ENCODE measurements around the gene GPR132.

The GPR132 gene

DNA sequence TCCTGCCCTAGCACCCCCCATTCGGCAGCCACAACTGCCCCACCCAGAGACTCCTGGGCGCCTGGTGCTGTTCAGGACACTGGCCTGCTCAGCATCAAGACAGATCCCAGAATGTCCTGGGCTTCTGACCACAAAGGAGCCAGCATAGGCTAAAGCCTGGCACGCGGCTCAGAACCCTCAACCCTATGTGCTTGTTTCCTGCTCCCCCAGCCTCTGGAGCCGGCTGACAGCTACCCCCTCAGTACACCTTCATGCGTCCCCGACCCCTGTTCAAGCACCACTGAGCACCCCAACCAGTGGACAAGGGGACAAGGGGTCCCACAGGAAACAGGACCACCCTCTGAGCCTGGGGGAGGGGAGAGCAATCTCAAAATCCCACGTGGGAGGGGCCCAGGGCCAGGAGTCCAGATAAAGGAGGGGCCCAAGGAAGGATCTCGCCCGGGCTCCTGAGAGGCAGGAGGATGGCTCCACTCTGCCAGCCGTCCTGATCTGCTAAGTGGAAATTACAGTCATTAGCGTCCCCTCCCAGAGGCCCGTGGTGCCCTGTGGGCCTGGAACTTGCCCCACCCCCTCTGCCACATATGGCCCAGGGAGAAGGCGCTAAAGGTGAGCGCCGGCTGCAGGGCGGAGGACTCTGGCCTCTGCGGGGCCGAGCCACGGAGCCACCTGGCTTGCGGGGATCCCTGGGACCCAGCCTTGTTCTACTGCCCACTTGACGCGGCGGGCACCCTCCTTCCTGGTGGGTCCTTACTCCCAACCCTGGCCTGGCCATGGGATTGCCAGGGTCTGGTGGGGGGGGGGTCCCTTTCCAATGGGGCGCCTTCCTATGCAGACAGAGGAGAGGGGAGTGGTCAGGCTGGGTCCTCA lies 27.2 kb upstream of the GPR132 start:
- TF ChIP-seq, protein P1, sequence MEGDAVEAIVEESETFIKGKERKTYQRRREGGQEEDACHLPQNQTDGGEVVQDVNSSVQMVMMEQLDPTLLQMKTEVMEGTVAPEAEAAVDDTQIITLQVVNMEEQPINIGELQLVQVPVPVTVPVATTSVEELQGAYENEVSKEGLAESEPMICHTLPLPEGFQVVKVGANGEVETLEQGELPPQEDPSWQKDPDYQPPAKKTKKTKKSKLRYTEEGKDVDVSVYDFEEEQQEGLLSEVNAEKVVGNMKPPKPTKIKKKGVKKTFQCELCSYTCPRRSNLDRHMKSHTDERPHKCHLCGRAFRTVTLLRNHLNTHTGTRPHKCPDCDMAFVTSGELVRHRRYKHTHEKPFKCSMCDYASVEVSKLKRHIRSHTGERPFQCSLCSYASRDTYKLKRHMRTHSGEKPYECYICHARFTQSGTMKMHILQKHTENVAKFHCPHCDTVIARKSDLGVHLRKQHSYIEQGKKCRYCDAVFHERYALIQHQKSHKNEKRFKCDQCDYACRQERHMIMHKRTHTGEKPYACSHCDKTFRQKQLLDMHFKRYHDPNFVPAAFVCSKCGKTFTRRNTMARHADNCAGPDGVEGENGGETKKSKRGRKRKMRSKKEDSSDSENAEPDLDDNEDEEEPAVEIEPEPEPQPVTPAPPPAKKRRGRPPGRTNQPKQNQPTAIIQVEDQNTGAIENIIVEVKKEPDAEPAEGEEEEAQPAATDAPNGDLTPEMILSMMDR (IDR thresholded peaks at IDR 0.05; ENCODE audit: control extremely low read depth, extremely low read depth, low read depth, missing control alignments), result no peak
- ChIA-PET POLR2A (no interaction called here), CTCF (interaction anchor here (0.7 to 8.8 kb wide), 5 partner anchors 10 to 31 kb away, joined by 3 to 140 read pairs (median 24); partner anchors contain the start of gene GPR132)
- peak; percentile 18 for DNase-seq (ENCODE audit: extremely low spot score)

DNA sequence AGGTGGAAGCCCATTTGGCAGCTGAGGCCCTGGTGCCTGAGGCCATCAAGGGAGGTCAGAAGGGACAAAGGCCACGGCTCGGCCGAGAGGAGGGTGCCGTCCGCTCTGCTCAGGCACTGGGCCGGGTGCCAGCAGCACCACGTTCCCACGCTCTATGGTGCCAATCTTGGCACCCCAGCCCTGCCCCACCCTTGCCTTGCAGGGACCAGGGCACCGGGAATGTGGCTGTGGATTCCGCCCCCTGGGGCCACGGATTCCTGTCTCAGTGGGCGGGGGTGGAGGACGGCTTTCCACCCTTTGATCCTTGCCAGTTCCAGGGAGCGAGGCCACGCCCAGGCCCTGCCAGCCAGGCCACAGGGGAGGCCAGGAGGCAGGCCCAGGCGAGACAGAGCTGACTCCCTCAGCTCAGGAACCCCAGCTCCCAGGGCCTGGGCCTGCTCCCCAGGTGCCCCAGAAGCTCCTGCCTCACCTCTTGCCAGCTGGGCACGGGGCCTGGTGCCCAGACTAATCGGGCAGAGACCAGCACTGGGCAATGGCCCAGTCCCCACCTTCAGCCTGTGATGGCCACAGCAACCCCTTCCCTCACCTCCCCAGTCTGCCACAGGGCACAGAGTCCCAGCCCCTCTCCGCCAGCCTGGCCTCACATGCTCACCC lies 26.4 kb upstream of the GPR132 start:
- peak; percentile 16 for DNase-seq (ENCODE audit: extremely low spot score)
- POLR2A ChIA-PET, result no interaction called here
- TF ChIP-seq, protein P1 (IDR thresholded peaks at IDR 0.05; ENCODE audit: control extremely low read depth, extremely low read depth, low read depth, missing control alignments), result no peak
- CTCF ChIA-PET, result interaction anchor here (1.1 to 8.8 kb wide), 10 partner anchors 11 to 389 kb away, joined by 3 to 140 read pairs (median 8); partner anchors contain the start of genes BRF1 and GPR132

DNA sequence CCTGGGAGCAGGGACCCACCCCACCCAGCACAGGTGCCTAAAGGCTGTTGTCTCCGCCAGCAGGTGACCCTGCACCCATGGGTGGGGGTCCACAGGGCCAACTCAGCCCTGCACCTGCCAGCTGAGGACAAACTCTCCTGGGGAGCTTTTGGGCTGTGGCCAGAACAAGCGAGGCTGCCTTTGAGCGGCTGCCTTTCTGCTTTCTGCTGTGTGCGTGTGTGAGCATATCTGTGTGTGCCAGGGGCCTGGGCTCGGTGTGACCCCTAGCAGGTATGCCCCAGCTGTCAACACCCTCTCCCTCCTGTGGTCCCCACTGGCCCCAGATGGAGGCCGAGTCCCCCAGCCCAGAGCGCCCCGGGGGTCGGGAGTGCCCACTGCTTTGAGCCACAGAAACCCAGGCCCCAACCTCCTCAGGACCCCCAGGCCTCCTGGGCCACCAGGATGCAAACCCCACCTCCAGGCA lies 25.9 kb upstream of the GPR132 start:
- ChIA-PET POLR2A (no interaction called here), CTCF (interaction anchor here (1.0 to 8.8 kb wide), 20 partner anchors 8 to 390 kb away, joined by 3 to 140 read pairs (median 5); partner anchors contain the start of genes BRF1 and GPR132)
- TF ChIP-seq, protein P1 (IDR thresholded peaks at IDR 0.05; ENCODE audit: control extremely low read depth, extremely low read depth, low read depth, missing control alignments), result no peak
- DNase-seq (ENCODE audit: extremely low spot score), result no peak

DNA sequence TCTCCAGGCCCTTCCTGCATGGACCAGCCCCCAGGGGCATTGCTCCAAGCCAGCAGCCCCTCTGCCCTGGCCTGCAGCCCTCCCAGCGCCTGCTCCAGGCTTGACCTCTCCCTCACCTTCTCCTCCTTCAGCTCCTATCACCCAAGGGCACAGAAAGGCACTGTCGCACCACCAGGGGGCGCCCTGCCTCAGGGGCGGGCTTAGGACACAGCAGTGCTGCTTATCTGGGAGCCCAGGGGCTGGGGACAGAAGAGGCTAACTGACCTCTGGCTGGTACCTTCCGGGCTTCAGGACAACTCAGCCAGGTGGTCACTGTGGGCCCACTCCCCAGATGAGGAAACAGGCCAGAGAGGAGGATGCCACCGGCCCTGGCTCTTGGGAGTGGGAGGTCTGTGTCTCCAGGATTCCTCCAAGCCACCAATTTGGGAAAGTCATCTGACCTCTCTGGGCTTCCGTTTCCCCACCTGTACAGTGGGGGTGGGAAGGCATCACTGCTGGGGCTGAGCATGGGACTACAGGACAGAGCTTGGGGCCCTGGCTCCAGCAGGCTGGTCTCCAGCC lies 25.3 kb upstream of the GPR132 start:
- TF ChIP-seq, protein P1 (IDR thresholded peaks at IDR 0.05; ENCODE audit: control extremely low read depth, extremely low read depth, low read depth, missing control alignments), result peak; percentile 99
- POLR2A ChIA-PET, result no interaction called here
- DNase-seq (ENCODE audit: extremely low spot score), result peak; percentile 86
- CTCF ChIA-PET, result interaction anchor here (0.5 to 8.8 kb wide), 44 partner anchors 8 to 399 kb away, joined by 3 to 140 read pairs (median 4); partner anchors contain the start of genes BRF1, CDCA4 and GPR132

DNA sequence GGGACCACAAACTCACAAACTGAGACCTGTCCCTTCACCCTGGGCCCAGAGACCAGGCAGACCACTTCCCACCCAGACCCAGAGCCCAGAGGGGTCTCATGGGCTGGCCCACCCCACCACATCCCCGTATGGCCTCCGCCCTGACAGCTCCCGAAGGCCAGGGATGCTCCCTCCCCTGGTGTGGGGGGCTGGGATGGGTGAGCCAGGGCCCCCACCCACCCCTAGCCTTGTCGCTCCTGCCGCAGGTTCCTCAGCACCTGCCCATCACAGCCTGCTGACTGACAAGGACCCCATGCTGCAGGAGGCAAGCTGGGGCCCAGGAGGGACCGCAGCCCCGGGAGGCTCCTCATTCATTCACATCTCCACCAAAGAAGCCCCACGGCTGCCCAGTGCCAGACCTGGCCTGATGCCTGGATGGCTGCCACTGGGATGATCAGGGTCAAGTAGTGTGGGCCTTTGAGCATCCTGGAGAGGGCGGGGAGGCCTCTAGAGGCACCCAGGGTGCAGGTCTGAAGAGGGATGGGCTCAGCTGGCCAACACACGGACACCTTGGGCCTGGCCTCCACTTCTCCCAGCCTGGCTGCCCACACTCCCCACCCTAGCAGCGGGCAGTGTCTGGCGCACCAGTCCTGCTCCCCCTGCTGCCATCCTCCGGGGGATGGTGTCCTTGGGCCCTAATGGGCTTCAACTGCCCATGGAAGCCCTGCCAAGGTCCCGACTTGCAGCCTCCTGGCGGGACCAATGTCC lies 24.7 kb upstream of the GPR132 start:
- CTCF ChIA-PET, result interaction anchor here (0.5 to 8.8 kb wide), 44 partner anchors 8 to 400 kb away, joined by 3 to 140 read pairs (median 4); partner anchors contain the start of genes BRF1, CDCA4 and GPR132
- TF ChIP-seq, protein P1 (IDR thresholded peaks at IDR 0.05; ENCODE audit: control extremely low read depth, extremely low read depth, low read depth, missing control alignments), result no peak
- POLR2A ChIA-PET, result no interaction called here
- no peak for DNase-seq (ENCODE audit: extremely low spot score)

Measured in GM10248 (cell line).